HepG2 (cell line): ENCODE data around the gene BBS1. TPM values are rescaled to one million over a fixed set of nuclear protein-coding genes. Genes with fewer than 3 reads are reported as not detected.
A peak's percentile ranks its signal among the peaks of the same experiment; 100 is the strongest.

Experiments
- ASH2L ChIP-seq: fragments of 300-600, 200-600 bp; sonication (generic); IDR thresholded peaks from 2 replicates; pipeline ENCODE4 v1.7.0; 2017; ENCODE audit warnings: low read depth, mild to moderate bottlenecking, moderate library complexity, mixed read lengths, low read length; ENCODE audit not compliant: insufficient read length
- FOXA3 ChIP-seq: IDR thresholded peaks from 2 replicates; pipeline ENCODE4 v1.6.1; 2016; ENCODE audit warnings: missing genetic modification reagents, missing compliant biosample characterization
- GATAD1 ChIP-seq: IDR thresholded peaks from 2 replicates; pipeline ENCODE4 v1.6.1; 2016; ENCODE audit warnings: missing genetic modification reagents, missing compliant biosample characterization
- HIVEP1 ChIP-seq: sonication (generic); formaldehyde crosslinking; IDR thresholded peaks from 2 replicates; pipeline ENCODE4 v1.4.0; 2020; ENCODE audit warnings: mild to moderate bottlenecking, missing genetic modification reagents
- IRF2 ChIP-seq: IDR thresholded peaks from 2 replicates; pipeline ENCODE4 v1.6.1; 2018; ENCODE audit warnings: missing genetic modification reagents, missing compliant biosample characterization
- KLF12 ChIP-seq: sonication (generic); formaldehyde crosslinking; IDR thresholded peaks from 2 replicates; pipeline ENCODE4 v1.4.0; 2020; ENCODE audit warnings: missing genetic modification reagents, borderline replicate concordance
- KLF16 ChIP-seq, 2 experiments: sonication (generic) in 1 of 2; formaldehyde crosslinking in 1 of 2; IDR thresholded peaks; 2 replicates each; pipeline versions ENCODE4 v1.6.1 to v1.8.0; 2016 to 2023; ENCODE audit warnings: missing genetic modification reagents in 2 of 2, missing compliant biosample characterization in 1 of 2
- MIXL1 ChIP-seq: IDR thresholded peaks from 2 replicates; pipeline ENCODE4 v1.6.1; 2016
- PHF21A ChIP-seq: sonication (generic); formaldehyde crosslinking; IDR thresholded peaks from 2 replicates; pipeline ENCODE4 v1.5.0; 2020; ENCODE audit warnings: mild to moderate bottlenecking, missing genetic modification reagents
- RXRB ChIP-seq: IDR thresholded peaks from 2 replicates; pipeline ENCODE4 v1.6.1; 2016; ENCODE audit warnings: borderline replicate concordance, missing genetic modification reagents, missing compliant biosample characterization
- SP4 ChIP-seq: sonication (generic); formaldehyde crosslinking; IDR thresholded peaks from 2 replicates; pipeline ENCODE4 v1.8.1; 2023; ENCODE audit warnings: mild to moderate bottlenecking, missing genetic modification reagents
- ZEB1 ChIP-seq: IDR thresholded peaks from 2 replicates; pipeline ENCODE4 v1.6.1; 2012; ENCODE audit warnings: mild to moderate bottlenecking, low read depth, inconsistent platforms; ENCODE audit not compliant: insufficient replicate concordance
- ZIK1 ChIP-seq: sonication (generic); formaldehyde crosslinking; IDR thresholded peaks from 2 replicates; pipeline ENCODE4 v1.5.0; 2020; ENCODE audit warnings: mild to moderate bottlenecking, low read depth, missing genetic modification reagents, borderline replicate concordance
- ZNF354B ChIP-seq: sonication (generic); formaldehyde crosslinking; IDR thresholded peaks from 2 replicates; pipeline ENCODE4 v1.8.0; 2022; ENCODE audit warnings: mild to moderate bottlenecking, missing genetic modification reagents
- ZNF614 ChIP-seq: IDR thresholded peaks from 2 replicates; pipeline ENCODE4 v1.6.1; 2018; ENCODE audit warnings: missing biosample characterization, missing genetic modification reagents, inconsistent platforms, borderline replicate concordance
- polyA plus RNA-seq, 8 experiments: library from polyadenylated mRNA; depleted of rRNA in 3 of 8; stranded (reverse) in 7 of 8; unstranded in 1 of 8; fragments of >200 nt; fragmentation: Illumina TruSeq in 4 of 8; extraction: Trizol in 4 of 8; gene quantifications; 2 replicates each; pipeline versions ENCODE4 v1.2.1 to v1.2.3, GENCODE V29; 2011 to 2016; ENCODE audit warnings: low read depth in 4 of 8, missing spikeins in 1 of 8, mixed read lengths in 1 of 8; ENCODE audit not compliant: insufficient read depth in 1 of 8
- total RNA-seq, 5 experiments: library from RNA; depleted of rRNA; stranded (reverse); fragments of >200 nt; fragmentation: Illumina TruSeq; extraction: Trizol; gene quantifications; 2 replicates each; pipeline ENCODE4 v1.2.3, GENCODE V29; 2016; ENCODE audit warnings: low read depth in 1 of 5
- TF ChIP-seq, protein P1 (sequence below): IDR thresholded peaks from 2 replicates; pipeline ENCODE4 v1.6.1; 2016; ENCODE audit warnings: low read depth, control low read depth
- TF ChIP-seq, protein P2 (sequence below): sonication (generic); formaldehyde crosslinking; IDR thresholded peaks from 2 replicates; pipeline ENCODE4 v1.4.0; 2020; ENCODE audit warnings: missing genetic modification reagents
- TF ChIP-seq, protein P3 (sequence below): sonication (generic); formaldehyde crosslinking; IDR thresholded peaks from 2 replicates; pipeline ENCODE4 v1.9.0; 2021; ENCODE audit warnings: mild to moderate bottlenecking, missing genetic modification reagents

BBS1 gene
- total and polyA plus RNA-seq, 2 of the 13 experiments (the other 11 are each of a cell fraction or from before 2014, with no cell fraction given): 11.7 to 14.1 TPM

DNA sequence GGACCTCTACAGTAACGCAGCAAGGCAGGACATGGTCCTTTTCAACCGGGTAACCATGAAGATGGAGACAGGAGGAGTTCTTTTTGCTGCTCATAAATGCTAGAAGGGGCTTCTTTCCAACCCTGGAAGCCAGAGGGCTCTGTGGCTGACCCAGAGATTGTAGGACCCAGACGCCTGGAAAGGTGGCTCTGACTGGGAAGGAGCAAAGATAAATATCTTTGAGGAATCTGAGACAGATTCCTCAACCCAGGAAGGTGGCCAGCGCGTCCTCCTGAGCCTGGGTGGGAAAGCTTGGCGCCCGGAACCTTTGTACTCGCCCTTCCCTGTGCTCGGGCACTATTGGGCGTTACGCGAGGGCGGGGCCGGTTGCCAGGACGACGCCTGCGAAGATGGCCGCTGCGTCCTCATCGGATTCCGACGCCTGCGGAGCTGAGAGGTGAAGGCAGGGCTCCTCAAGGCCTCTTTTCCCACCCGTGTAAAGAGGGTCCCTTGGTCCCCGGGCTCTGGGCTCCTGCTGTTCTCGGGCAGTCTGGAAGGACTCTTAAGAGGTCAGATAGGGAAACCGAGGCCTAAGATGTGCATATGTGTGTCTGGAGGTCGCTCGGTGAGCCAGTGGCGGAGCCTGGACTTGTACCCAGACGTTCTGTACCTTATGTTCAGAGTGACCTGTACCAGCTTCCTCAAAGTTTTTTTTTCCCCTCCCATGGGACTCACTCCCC lies at the start of gene BBS1 (continued):
- TF ChIP-seq ZNF614 (peak; percentile 64; the same call in 1 of the 2 replicates), MIXL1 (CRISPR knock-in tag) (peak; percentile 49; the same call in 1 of the 2 replicates), ASH2L (no peak), KLF16 (CRISPR knock-in tag; IDR thresholded peaks at IDR 0.05) (peak in 1 of 2 experiments; percentile 81; a peak in 2 of 4 replicates), ZEB1 (peak; percentile 29), IRF2 (CRISPR knock-in tag) (peak; percentile 75), RXRB (CRISPR knock-in tag) (0 out of 2 replicates have a peak, but pooled peaks have one; percentile 53), FOXA3 (peak; percentile 59), ZIK1 (peak; percentile 73; the same call in 1 of the 2 replicates), KLF12 (CRISPR knock-in tag) (peak; percentile 100), PHF21A (CRISPR knock-in tag) (peak; percentile 35; the same call in 1 of the 2 replicates), GATAD1 (CRISPR knock-in tag) (peak; percentile 96), SP4 (peak; percentile 90), HIVEP1 (CRISPR knock-in tag) (0 out of 2 replicates have a peak, but pooled peaks have one; percentile 39), ZNF354B (no peak)
- TF ChIP-seq, protein P1, sequence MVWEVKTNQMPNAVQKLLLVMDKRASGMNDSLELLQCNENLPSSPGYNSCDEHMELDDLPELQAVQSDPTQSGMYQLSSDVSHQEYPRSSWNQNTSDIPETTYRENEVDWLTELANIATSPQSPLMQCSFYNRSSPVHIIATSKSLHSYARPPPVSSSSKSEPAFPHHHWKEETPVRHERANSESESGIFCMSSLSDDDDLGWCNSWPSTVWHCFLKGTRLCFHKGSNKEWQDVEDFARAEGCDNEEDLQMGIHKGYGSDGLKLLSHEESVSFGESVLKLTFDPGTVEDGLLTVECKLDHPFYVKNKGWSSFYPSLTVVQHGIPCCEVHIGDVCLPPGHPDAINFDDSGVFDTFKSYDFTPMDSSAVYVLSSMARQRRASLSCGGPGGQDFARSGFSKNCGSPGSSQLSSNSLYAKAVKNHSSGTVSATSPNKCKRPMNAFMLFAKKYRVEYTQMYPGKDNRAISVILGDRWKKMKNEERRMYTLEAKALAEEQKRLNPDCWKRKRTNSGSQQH (CRISPR knock-in tag): peak; percentile 63
- TF ChIP-seq, protein P2, sequence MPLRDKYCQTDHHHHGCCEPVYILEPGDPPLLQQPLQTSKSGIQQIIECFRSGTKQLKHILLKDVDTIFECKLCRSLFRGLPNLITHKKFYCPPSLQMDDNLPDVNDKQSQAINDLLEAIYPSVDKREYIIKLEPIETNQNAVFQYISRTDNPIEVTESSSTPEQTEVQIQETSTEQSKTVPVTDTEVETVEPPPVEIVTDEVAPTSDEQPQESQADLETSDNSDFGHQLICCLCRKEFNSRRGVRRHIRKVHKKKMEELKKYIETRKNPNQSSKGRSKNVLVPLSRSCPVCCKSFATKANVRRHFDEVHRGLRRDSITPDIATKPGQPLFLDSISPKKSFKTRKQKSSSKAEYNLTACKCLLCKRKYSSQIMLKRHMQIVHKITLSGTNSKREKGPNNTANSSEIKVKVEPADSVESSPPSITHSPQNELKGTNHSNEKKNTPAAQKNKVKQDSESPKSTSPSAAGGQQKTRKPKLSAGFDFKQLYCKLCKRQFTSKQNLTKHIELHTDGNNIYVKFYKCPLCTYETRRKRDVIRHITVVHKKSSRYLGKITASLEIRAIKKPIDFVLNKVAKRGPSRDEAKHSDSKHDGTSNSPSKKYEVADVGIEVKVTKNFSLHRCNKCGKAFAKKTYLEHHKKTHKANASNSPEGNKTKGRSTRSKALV: no peak
- TF ChIP-seq, protein P3, sequence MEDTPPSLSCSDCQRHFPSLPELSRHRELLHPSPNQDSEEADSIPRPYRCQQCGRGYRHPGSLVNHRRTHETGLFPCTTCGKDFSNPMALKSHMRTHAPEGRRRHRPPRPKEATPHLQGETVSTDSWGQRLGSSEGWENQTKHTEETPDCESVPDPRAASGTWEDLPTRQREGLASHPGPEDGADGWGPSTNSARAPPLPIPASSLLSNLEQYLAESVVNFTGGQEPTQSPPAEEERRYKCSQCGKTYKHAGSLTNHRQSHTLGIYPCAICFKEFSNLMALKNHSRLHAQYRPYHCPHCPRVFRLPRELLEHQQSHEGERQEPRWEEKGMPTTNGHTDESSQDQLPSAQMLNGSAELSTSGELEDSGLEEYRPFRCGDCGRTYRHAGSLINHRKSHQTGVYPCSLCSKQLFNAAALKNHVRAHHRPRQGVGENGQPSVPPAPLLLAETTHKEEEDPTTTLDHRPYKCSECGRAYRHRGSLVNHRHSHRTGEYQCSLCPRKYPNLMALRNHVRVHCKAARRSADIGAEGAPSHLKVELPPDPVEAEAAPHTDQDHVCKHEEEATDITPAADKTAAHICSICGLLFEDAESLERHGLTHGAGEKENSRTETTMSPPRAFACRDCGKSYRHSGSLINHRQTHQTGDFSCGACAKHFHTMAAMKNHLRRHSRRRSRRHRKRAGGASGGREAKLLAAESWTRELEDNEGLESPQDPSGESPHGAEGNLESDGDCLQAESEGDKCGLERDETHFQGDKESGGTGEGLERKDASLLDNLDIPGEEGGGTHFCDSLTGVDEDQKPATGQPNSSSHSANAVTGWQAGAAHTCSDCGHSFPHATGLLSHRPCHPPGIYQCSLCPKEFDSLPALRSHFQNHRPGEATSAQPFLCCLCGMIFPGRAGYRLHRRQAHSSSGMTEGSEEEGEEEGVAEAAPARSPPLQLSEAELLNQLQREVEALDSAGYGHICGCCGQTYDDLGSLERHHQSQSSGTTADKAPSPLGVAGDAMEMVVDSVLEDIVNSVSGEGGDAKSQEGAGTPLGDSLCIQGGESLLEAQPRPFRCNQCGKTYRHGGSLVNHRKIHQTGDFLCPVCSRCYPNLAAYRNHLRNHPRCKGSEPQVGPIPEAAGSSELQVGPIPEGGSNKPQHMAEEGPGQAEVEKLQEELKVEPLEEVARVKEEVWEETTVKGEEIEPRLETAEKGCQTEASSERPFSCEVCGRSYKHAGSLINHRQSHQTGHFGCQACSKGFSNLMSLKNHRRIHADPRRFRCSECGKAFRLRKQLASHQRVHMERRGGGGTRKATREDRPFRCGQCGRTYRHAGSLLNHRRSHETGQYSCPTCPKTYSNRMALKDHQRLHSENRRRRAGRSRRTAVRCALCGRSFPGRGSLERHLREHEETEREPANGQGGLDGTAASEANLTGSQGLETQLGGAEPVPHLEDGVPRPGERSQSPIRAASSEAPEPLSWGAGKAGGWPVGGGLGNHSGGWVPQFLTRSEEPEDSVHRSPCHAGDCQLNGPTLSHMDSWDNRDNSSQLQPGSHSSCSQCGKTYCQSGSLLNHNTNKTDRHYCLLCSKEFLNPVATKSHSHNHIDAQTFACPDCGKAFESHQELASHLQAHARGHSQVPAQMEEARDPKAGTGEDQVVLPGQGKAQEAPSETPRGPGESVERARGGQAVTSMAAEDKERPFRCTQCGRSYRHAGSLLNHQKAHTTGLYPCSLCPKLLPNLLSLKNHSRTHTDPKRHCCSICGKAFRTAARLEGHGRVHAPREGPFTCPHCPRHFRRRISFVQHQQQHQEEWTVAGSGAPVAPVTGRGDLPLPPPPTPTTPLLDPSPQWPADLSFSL (CRISPR knock-in tag): no peak
